Measurements from ENCODE around the gene NDUFS8.
"Not testable (repeated sequence)": the region's sequence is repeated elsewhere in the genome, so short reads cannot be mapped to it uniquely, and the experiment has no call there.

NDUFS8 gene

DNA sequence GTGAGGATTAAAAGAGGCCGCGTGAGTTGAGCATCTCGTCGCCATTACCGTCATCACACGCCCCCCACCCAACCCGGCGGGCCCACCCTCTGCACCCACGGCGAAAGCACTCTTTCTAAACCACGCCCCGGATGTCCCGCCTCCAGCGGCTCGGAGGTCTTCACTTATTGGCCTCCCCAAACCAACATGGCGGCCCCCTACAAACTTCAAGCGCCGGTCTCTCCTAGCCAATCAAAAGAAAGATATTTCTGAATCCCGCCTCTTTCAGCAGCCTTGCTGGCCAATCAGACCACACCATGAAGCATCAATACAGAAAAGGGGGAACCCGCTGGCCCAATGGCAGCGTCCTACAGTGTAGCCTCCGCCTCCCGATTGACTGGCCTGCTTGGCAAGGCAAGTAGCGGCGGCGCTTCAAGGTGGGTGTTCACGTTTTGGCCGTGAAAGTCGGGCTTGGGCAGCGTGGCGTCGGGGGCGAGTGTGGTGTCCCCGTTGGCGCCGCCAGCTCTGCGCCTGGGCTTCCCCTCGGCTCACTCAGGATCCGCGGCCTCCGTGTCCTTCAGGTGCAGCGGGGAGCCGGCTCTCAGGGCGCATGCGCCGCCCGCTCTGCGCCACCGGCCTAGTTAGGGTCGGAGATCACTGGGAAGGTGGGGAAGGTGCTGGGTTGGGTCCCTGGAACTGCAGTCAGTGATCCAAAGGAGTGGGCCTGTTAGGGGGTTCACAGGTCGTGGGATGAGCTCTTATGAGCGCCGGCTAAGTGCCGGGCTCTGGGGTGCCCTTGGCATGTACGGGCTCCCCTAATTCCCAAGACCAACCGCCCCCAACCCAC, at the start of gene NDUFS8:
Gene NDUFS8 (plus strand): TSS at position 364 of the 826 bp plus-strand sequence. CDS start 1,471 bp downstream, outside the sequence.
- DNase-seq (ENCODE audit: low read depth), result peak; percentile 92

DNA sequence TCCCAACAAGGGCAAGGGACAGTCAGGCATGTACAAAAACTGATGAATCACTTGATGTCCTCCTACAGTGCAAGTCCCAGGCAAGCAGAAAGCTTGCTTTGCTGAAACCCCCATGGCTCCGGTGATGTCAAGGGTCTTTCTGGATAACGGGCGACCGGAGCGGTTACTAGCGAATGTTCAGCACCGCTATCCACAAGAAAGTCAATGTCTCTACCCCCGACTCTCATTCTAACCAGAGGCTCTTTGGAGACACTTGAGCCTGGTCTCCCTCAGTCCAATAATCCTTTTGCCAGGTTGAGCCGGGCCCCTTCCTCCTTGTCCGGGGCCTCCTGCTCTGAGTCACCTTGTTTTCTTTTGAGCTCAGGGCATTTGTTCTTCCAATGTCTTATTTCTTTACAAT, 49.3 kb upstream of the NDUFS8 start:
- not testable (repeated sequence) for DNase-seq (ENCODE audit: low read depth)

DNA sequence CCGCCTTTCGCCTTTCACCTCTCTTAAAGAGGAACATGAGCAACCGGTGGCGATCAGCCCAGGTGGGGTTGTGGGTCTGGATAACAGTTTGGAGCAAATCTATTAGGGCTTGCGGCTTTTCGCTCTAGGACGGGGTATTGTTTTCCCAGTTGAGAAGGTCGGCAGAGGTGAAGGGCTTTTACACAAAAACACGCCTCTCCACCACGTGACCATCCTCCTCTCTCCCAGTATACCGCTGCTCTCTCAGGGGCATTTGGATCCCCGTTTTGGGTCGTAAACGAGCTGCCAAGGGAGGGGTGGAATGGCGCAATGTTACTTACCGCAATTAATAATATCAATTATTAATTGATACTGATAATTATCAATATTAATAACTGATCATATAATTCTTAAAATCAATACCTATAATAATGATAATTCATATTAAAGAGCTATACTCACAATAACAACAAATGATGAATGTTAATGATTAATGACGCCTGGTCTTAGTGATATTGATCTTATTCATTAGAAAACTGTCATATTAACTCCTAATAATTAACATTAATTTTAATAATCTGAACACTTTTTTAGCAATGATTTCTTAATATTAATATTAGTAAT, 48.1 kb upstream of the NDUFS8 start:
- DNase-seq (ENCODE audit: low read depth), result not testable (repeated sequence)

DNA sequence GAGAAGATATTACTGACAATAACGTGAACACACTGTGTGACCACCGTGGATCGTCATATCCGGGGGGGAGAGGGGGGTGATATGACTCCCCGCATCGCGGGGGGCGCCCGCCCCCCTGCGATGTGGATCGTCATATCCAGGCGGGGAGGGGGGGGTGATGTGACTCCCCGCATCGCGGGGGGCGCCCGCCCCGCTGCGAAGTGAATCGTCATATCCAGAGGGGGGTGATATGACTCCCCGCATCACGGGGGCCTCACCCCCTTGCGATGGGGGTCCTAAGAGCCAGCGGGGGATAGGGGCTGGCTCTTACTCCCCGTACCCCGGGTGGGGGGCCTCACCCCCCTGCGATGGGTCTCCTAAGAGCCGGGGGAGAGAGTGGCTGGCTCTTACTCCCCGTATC, 46.5 kb upstream of the NDUFS8 start:
- DNase-seq (ENCODE audit: low read depth), result no peak

DNA sequence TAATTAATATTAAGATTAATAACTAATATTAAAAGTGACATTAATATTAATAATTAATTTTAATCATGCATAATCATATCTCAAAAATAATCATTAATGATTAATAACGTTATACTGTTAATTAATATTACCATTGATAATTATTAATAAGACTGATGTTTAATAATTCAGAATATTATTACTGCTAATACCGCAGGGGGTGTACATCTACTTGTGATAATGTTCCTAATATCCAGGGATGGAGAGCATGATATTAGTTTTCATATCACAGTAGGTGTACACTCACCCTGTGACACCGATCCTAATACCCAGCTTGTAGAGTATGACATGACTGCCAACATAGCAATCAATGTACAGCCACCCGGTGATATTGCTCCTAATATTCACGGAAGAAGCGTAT, 45.2 kb upstream of the NDUFS8 start:
- DNase-seq (ENCODE audit: low read depth), result not testable (repeated sequence)

DNA sequence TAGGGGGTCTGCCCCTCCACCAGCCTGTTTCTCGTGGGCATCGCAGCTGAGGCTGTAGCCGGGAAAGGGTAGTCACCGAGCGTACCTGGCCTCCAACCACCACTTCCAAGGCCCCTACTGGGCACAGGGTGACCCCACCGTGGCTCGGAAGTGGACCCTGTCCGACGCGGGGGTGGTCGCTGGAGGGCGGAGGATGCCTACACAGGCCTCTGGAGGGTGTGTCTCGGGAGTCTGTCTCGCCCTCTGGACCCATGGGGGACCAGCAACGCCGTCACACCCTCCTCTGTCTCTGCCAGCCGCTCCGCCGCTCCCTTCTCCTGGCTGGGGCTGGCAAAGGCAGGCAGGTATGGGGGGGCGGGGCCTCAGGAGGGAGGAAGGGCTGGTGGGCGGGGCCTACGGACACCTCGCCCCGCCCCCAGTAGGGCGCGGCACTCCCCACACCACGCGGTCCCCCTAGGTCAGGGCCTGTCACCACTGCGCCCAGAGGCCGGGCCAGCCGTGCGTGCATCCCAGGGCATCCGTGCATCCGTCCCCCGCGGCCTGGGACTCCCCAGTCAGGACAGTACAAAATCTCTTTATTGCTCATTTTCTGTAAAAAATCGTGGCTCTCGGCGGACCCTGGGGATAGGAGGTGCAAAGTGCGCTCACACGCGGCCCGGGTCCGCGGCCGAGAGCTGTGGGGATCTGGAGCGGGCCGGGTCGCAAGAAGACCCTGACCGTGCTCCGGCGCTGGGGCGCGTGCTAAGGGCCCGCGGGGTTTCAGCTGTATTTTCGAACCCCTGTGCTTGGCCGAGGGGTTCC, 39.7 kb upstream of the NDUFS8 start:
- DNase-seq (ENCODE audit: low read depth), result not testable (repeated sequence)

DNA sequence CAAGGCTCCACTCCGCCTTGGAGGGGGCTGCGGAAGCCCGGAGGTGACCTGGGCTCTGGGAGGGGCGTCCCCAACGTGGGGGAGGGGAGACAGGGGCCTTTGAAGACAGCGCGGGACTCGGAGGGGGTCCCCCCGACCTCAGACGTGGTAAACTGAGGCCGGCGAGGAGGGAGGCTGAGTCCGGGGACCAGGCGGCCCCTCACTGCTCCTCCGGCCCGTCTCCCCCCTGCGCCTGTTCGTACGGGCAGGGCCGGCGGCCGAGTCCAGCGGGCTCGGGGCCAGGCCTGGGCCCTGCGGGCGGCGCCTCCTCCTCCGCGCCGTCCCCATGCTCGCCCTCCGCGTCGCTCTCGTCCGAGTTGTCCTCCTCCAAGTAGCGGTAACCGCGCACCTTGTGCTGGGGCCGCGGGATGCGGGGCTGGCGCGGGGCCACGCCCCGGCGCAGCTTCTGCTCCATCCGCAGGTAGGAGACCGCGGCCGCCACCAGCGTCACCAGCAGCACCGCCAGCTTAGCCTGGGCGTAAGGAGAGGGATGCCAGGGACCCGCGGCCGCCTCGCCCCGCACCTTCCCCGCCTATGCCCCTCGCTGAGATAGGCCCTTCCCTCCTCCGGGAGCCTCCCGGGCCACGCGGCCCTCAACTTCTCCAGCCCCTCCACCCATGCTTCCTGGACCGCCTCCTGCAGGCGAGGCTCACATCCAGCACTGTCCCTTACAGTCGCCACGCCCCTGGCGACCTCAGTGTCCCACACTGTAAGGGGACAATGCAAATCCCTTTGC, 38.9 kb upstream of the NDUFS8 start:
- not testable (repeated sequence) for DNase-seq (ENCODE audit: low read depth)

DNA sequence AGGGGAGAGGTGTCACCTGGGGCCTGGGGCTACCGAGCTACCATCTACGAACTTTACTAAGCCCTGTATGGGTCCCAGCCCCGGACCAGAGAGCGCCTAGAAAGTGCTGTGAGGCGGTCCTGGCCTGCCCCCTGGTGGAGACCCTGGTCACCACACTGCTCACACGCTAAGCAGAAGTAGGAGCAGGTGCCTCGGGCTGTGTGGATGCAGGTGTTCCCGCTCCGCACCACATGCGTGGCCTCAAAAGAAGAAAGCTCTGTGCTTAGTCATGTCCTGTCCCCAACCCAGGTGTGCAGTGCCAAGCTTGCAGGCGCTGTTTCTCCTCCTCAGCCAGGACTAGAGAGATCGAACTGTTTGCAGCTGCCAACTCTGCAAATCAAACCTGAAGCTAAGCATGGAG, 36.7 kb upstream of the NDUFS8 start:
- not testable (repeated sequence) for DNase-seq (ENCODE audit: low read depth)

DNA sequence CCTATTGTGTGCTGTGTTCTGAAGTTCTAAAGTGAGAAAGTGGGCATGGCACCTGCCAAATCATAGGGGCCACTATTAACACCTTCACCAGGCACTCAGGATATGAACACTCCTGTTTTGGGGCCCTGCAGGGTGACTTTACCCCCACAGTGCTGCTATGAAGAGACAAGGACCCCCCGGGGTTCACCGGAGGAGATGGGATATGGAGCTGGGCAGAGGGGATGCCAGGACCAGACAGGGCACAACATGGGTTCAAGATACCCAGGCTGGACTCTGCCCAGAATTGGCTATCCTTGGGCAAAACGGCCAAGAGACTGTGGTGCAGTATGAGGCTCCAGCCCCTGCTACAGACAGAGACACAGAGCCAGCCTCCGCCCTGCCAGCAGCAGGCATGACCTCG, 36.1 kb upstream of the NDUFS8 start:
- not testable (repeated sequence) for DNase-seq (ENCODE audit: low read depth)

DNA sequence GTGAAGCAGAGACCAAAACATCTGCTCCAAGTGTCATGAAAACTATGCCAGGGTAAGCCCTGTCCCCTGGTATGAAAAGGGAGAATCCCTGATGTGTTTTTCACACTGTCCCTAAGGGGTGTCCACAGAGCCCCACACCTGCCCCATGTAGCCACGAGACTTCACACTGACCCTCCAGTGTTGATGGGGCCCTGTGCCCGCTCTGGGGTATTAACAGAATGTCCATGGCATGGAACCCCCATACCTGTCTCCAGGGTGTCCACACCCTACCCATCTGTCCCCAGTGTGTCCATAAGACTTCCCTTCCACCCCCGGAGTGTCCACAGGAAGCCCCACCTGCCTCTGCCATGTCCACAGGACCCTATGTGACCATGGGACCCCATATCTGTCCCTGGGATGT, 35.4 kb upstream of the NDUFS8 start:
- not testable (repeated sequence) for DNase-seq (ENCODE audit: low read depth)

DNA sequence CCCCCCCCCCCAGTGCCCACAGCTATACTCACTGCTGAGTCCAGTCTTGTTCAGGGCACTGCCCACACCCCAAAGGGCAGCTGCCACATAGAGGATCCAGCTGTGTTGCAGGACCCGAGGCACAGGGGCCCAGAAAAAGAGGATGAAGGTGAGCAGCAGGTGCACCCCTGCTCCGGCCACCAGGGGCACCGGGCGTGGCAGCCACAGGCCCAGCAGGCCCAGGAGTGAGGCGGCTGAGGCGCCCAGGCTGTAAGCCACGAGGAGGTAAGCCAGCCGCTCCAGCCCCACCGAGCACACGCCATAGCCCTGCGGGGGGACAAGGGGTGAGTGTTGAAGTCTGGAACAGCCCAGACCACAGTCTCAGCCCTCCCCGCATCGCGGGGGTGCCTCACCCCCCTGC, 34.9 kb upstream of the NDUFS8 start:
- DNase-seq (ENCODE audit: low read depth), result not testable (repeated sequence)

DNA sequence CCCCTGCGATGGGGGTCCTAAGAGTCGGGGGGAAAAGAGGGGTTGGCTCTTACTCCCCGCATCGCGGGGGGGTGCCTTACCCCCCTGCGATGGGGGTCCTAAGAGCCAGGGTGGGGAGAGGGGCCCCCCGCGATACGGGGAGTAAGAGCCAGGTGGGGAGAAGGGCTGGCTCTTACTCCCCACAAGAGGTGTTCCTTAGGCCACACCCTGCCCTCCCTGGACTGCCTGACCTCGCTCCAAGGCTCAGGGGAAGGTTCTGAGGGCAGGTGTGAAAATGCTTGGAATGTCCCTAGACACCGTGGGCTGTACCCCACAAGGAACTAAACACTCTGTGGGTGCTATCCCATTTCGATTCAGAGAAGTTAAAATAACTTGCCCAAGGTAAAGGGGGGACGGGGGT, 34.4 kb upstream of the NDUFS8 start:
- no peak for DNase-seq (ENCODE audit: low read depth)

DNA sequence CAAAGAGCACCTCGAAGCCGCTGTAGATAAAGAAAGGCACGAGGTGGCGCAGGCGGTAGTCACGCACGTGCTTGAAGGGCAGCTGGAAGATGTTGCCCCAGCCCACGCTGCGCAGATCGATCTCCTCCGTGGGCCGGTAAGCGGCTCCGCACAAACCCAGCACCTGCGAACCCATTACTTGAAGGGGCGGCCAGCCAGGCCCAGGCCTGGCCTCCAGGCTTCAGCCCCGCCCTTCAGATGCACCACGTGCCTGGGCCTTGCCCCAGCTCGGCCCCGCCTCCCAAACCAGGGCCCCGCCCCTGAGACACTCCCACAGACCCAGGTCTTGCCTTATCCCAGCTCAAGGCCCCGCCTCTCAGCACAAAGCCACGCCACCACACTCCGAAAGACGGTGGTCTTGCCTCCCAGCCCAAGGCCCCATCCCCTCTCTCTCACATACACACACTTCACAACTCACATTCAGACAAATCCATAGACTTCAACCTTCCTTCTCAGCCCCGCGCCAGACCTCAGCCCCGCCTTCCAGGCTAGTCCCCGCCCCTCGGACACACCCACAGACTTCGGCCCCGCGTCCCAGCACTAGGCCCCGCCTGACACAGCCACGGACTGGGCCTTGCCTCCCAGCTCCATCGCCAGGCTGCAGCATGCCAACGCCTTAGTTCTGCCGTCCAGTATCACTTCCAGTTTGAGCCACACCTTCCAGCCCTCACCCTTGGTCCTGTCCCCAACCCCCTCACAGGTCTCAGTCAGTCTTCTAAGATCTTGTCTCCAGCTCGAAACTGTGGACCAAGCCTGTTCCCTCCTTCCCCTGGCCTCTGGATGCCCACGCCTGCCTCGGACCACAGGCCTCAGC, 33.6 kb upstream of the NDUFS8 start:
- no peak for DNase-seq (ENCODE audit: low read depth)

DNA sequence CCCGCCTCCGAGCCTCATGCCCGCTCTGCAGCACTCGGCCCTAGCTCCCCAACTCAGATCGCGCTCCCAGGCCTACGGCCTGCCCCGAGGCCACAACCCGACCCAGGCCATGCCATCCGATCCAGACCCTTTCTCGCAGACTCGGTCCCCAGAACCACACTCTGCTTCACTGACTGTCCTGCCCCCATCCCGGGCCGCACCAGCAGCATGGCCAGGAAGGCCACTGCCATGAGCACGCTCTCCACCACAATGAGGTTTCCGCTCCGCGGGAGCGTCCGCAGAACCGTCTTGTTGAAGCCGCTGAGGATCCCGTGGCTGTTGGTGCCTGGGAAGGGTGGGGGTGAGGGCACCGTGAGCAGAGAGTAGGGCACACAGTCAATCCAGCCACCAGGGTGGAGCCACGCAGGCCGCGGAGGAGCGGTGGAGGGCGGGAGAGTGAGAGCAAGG, 33.0 kb upstream of the NDUFS8 start:
- no peak for DNase-seq (ENCODE audit: low read depth)

DNA sequence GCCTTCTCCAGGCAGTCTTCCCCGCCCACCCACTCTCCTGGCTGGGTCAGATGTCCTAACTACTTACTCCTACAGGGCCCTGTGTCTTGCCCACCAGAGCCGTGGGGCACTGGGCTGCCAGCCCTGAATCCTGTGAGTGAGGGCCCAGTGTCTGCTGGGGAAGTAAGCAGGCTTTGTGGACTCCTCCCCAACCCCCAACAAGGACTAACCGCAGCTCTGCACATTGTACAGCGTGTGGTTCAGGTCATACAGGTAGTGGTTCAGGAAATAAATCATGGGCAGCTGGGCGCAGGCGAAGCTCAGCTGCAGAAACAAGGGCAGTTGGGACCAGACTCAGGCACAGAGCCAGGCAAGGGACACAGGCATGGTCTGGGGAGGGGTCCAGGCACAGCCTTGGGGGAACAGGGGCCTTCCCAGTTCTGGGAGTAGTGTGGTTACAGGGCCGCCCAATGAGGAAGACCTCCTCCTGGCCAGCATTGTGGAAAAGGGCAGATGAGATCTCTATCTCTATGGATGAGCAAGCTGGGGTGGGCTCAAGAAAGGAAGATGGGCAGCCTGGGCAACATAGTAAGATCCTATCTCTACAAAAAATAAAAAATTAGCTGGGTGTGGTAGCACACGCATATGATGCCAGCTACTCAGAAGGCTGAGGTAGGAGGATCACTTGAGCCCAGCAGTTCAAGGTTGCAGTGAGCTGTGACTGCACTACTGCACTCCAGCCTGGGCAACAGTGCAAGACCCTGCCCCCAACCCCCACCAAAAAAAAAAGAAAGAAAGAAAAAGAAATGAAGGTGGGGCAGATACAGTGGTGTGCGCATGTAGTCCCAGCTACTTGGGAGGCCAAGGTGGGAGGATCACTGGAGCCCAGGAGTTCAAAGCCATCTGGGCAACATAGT, 32.1 kb upstream of the NDUFS8 start:
- DNase-seq (ENCODE audit: low read depth), result no peak

DNA sequence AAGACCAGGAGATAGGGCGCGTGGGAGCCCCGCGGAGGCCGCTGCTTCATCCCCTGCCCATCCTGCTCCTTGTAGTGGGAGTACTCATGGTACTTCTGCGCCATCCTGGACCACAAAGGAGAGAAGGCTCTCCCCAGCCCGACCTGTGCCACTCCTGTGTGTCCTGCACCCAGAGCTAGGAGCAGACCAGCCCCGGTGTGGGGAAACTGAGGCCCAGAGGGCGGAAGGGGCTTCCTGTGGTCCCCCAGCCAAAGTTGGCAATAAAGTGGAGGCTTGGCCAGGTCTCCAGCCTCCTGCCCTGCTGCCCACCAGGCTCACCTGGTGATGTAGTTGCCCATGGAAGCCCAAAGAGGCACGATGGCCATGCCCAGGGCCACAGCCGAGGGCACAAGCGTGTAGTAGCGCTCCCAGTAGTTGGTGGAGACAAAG, 31.3 kb upstream of the NDUFS8 start:
- no peak for DNase-seq (ENCODE audit: low read depth)

DNA sequence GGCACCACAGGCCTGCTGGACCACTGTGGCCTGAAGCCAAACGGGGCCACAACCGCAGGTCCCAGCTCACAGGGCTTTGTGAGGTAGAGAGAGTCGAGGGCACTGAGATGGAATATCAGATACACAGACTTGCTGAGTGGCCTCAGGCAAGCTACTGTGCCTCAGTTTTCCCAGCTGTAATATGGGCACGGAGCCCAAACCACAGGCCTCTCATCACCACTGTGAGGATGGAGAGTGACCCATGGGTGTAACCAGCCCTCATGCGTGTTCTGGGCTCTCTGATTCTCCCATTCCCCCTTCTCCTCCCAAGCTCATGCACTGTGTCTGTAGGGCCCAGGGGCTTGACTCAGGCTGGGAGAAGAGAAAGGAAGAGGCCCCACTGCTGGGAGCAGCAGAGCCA, 30.8 kb upstream of the NDUFS8 start:
- DNase-seq (ENCODE audit: low read depth), result no peak

DNA sequence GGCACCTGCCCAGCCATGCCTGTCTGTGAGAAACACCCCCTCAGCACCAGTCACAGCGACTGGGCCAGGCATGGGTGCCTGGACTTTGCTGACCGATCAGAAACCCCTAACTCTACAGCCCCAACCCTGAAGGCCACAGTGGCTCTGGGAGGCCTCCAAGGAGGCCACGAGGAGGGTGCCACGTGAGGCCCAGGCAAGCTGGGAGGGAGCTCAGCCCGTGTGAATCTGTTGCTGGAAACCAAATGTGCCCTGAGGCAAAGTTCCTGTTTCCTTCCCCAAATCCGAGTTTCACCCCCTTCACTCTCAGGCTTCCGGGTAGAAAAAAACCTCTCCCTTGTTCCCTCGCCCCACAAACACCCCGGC, 27.9 kb upstream of the NDUFS8 start:
- no peak for DNase-seq (ENCODE audit: low read depth)

DNA sequence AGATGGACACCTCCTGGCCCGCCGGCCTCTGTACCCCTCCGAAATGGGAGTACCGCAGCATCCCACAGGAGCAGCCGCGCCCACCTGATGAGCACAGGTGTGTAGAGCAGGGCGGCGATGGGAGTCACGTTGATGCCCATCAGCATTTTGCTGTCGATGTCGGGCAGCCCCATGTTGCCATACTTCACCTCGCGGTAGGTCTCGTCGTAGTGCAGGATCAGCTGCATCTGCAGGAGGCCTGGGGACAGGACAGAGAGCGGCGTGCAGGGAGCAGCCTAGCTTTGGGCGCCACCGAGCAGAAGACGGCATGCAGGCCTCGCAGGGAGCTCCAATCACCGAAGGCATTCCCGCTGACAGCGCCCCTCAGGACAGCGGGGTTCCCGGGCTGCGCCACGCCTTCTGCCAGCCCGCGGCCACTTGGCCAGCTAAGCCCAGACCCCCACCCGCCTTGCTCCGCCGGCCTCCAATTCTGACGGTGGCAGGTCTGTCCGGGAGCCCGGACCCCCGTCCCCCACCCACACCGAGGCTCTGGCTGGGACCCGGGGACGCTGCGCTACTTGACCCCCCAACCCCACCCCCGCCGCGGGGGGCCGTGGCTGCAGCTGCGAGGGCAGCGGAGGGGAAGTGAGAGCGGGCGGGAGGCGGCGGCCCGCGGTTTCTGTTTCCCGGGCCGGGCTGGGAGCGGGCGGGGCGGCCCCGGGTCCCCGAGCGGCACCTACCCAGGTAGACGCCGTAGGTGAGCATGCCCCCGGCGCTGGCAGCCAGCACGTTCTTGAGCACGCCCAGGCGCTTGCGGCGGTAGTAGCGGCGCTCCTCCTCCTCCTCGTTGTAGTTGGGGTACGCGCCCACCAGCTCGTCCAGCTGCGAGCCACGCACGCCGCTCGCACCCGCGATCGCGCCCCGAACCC, 27.3 kb upstream of the NDUFS8 start:
- DNase-seq (ENCODE audit: low read depth), result no peak
